HG02610 (cell line): ENCODE measurements around the gene CNPY4.

ENCODE experiments used
- ATAC-seq: cut with Tn5 transposase; IDR thresholded peaks from one replicate; pipeline ENCODE4 v1.9.1; 2021; ENCODE audit warnings: mild to moderate bottlenecking, moderate library complexity; ENCODE audit not compliant: unreplicated experiment

The CNPY4 gene

DNA sequence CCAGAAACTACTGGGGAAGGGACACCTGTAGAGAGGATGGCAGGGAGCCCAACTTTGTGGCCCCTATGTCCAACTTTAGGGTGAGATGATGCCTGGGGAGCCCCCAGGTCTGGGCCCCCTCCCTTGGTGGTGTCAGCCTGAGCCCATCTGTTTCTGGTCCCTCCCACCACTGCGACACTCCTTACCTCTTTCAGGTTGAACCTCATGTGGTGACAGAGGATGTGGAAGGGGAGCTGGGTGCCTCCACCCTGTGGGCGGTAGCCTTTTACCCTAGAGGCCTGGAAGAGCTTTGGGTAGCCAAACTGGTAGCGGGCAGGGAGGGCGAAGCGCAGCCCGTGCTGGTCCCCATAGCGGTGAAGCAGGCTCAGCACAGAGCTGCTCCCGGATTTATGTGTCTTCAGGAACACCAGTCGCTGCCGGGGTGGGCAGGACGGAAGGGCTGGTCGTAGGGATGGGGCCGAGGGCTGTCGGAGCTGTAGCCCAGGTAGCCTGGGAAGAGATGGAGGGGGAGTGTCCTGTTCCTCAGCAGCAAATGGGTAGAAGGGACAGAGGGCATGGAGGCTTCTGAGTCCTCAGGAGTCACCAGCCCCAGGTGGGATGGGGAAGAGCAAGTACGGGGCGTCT is 47.0 kb downstream of the CNPY4 start:
- ATAC-seq, result no peak

- no peak for ATAC-seq
These were observed 47.8 kb downstream of the CNPY4 start for GRCh38 chr7:100166970-100167911.

DNA sequence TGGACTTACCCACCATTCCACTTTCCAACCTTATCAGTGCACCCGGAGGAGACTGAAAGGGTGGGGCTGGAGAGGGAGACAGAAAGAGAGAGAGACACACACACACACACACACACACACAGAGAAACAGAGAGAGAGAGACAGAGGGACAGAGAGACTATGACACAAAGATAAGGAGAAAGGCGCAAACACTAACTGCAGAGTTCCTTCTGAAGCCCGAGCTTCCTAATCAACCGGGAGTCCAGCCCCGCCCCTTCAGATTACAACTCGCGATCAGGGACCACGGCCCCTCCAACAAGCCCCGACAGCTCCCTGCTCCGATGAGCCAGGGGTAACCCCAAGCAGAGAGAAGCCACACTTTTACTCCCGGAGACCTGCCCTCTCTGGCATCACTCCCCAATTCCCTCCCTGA is 48.5 kb downstream of the CNPY4 start:
- ATAC-seq, result no peak

GRCh38 chr7:100169147-100169850 is 49.9 kb downstream of the CNPY4 start:
- no peak for ATAC-seq

DNA sequence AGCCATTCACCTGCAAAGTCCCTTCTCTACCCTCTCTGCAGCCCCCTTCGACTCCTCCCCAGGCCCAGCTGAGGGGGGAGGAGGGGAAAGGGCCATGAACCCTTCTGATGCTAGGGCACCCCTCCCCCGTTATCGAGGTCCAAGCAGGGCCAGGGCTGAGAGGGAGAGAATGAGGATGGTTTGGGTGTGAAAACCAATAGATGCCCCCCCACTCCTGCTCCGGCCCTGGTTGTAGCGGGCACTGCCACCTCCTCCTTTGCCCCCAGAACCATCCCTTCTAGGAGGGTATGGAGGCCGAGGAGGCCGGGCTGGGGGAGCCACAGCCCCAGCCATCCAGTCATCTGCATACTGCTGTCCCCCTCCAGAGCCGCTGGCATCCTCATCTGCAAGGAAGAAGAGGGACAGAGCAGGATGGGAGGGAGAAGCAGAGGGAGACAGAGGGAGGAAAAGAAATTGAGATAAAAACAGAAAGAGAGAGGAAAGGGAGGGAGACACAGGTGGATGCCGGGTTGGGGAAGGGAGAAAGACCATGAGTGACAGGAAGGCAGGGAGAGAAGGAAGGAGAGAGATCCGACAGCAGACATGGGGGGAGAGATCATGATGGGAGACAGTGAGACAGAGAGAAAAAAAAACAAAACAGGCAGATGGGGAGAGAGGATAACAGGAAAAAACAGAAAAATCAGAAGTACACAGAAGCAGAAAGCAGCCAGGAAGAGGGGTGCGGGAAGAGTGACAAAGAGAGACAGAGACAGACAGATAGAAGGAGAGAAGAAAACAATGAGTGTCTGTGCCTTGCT is 50.9 kb downstream of the CNPY4 start:
- ATAC-seq, result no peak

- ATAC-seq, result no peak
These were observed 51.8 kb downstream of the CNPY4 start for GRCh38 chr7:100171087-100171681.

- ATAC-seq, result no peak
These were observed 52.4 kb downstream of the CNPY4 start for GRCh38 chr7:100171840-100172239.

DNA sequence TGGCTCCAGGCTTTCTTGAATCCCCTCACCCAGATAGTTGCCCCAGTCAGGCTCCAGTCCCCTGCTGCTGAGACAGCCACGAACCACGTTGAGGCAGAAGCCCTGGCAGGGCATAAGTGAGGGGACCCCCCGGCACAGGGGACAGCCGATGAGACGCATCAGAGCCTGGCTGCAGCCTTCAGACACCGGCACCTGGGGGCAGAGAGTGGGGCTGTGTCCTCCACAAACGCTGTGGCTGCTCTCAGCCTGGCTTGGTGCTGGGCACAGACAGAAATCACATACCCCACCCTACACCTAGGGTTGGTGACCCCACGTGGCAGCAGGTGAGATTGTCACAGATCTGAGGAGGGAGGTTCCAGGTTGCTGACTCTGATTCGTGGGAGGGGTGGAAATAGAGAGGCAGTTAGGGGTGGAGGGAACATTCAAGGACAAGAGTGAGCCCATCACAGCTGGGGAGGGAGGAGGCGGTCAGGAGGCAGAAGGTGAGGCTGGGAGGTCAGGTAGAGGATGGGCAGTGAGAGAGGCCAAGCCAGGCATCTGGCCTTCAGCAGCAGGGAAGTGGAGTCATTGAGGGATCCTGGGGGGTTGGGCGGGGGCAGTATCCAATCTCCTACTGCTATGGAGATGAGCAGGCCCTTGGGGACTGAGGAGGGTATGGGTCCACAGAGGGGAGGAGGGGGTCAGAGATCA is 54.5 kb downstream of the CNPY4 start:
- ATAC-seq, result no peak

DNA sequence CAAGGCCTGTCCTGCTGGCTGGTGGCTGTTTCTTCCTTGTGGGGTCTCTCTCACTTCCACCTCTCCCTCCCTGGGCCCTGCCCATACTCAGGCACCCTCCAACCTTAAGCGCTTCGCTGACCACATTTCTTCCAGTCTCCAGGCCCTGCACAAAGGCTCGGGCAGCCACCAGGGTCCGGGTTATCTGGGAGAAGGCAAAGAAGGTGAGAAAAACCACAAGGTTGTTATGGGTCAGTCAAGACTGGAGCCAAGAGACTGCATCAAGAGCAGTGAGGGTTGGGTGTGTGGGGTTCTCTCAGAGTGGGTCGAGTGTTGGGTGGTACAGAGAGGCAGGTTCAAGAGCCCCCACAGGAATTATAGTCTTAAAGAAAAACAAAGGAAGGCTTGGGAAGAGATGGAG is 55.1 kb downstream of the CNPY4 start:
- no peak for ATAC-seq
